ENCODE measurements around the gene FAM72D.
"Not testable (repeated sequence)": the region's sequence is repeated elsewhere in the genome, so short reads cannot be mapped to it uniquely, and the experiment has no call there.

FAM72D gene

GRCh38 chr1:145155873-145156272, 60.1 kb downstream of the FAM72D start:
- not testable (repeated sequence) for DNase-seq

DNA sequence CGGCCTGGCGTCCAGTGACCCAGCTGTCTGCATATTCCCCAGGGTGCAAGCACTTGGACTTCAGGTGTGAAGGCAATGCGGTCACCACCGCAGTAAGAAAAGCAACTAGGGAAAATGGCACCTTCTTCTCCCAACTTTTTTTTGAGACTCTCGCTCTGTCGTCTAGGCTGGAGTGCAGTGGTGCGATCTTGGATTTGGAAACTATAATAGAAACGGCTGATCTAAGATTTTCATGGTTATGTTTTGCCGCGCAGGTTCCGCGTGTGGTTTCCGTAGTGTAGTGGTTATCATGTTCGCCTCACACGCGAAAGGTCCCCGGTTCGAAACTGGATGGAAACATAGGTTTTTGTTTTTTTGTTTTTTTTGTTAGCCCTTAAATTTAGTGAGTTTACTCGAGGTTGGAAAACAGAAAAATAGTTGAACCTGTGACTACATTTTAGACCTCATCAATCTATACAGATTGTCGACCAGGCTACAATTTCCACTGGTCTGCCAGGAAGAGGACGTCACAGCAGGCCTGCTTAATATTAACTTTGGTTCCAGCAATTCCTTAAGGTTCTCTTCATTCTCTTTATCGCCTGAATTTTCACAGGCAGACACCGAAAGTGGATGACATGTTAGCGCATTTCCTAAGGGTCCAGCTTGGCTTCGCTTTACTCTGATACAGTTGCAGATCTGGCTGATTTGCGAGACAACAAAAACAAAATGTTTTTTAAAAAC, 61.3 kb downstream of the FAM72D start:
- DNase-seq, result not testable (repeated sequence)

DNA sequence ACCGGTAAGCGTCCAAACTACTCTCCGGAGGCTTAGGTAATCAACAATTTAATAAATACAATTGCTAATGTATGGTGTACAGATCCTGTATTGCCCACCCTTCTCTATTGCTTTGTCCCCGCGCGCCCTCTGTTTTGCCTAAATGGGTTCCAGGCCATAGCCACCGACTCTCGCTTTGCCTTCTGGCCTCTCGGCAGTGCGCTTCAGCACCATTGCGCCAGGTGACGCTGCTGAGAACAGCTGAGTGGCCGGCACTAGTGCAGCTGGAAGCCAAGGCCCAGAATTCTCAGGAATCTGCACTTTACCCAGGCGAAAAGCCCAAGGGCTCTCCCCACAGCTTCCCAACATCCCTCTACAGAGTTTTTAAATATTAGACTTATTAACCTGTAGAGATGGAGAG, 61.9 kb downstream of the FAM72D start:
- DNase-seq, result not testable (repeated sequence)

GRCh38 chr1:145161046-145161752, 65.4 kb downstream of the FAM72D start:
- DNase-seq, result not testable (repeated sequence)

Measured in midbrain (tissue), 1 donor.